ENCODE data around the gene F13A1. TPM values are rescaled to one million over a fixed set of nuclear protein-coding genes. Genes with fewer than 3 reads are reported as not detected.

Gene F13A1
- total RNA-seq, 3 donors from 2014 or later (not counting 1 experiment from before 2014, with no cell fraction given): 6.6 to 32.5 (median 16.1) TPM

DNA sequence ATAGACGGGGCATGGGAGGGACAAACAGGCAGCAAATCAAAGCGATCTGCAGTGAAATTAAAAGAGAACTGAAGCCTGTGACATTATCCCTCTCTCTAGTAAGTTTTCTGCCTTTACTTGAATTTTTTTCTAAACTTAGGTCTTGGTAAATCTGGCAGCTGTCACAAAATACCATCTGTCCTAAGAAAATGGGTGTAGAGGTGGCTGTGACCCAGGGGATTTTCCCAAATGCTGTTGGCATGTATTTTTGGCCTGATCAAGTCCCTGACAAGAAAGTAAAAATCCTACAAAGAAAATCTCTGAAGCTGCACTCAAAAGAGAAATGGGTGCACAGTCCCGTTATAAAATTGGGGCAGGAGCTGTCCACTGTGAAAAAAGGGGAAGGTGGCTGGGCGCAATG, 30.2 kb upstream of the F13A1 start:
- 89% methylated on average over 4 of the region's 4 CpGs for WGBS (ENCODE audit: insufficient coverage)
- H3K4me1 Mint-ChIP-seq: no peaks in the 10 kb centered on the region
- intact Hi-C loops (cut with micrococcal nuclease): no loop called here

DNA sequence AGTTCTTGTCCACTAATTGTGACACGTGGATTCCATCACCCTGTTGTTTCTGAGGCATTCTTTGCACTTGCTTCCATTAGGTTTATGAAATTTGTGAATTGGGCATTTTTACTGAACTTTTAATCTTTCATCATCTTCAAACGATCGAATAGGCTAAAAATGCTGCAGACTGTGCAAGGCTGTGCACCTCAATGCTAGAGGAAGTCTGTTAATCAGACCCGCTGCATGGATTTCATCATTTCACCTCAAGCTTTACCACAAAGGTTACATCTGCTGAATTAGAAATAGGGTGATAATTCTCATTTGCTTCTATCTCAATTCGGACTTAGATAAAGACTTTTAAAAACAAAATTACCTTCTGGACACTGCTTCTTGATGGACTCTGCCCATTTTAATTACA, 27.8 kb upstream of the F13A1 start:
- Histone ChIP-seq H3K27ac (ENCODE audit: low read length) (no peak overlapping the region), H3K9me3 (ENCODE audit: control insufficient read depth, insufficient read depth, low read length) (no peaks in the 10 kb centered on the region), H3K36me3 (ENCODE audit: control insufficient read depth, insufficient read depth, low read length) (no peaks in the 10 kb centered on the region), H3K4me1 (ENCODE audit: control insufficient read depth, insufficient read depth, low read length) (no peaks in the 10 kb centered on the region), H3K27me3 (ENCODE audit: control insufficient read depth, insufficient read depth, low read length) (peaks cover 2% of the 10 kb centered on the region), H3K4me3 (ENCODE audit: low read length) (no peak overlapping the region)
- intact Hi-C loops (cut with micrococcal nuclease): no loop called here
- Mint-ChIP-seq H3K9me3 (no peaks in the 10 kb centered on the region), H3K4me3 (no peak overlapping the region), H3K27ac (no peak overlapping the region), H3K27me3 (ENCODE audit: low read depth in 2 of 2) (peaks cover 18 to 29% of the 10 kb centered on the region in 2 donors), H3K4me1 (no peaks in the 10 kb centered on the region), H3K36me3 (no peaks in the 10 kb centered on the region)
- WGBS (ENCODE audit: insufficient coverage): 28% methylated on average over 3 of the region's 5 CpGs
- DNase-seq (no peak), ATAC-seq (no peak)
- TF ChIP-seq, protein P1, sequence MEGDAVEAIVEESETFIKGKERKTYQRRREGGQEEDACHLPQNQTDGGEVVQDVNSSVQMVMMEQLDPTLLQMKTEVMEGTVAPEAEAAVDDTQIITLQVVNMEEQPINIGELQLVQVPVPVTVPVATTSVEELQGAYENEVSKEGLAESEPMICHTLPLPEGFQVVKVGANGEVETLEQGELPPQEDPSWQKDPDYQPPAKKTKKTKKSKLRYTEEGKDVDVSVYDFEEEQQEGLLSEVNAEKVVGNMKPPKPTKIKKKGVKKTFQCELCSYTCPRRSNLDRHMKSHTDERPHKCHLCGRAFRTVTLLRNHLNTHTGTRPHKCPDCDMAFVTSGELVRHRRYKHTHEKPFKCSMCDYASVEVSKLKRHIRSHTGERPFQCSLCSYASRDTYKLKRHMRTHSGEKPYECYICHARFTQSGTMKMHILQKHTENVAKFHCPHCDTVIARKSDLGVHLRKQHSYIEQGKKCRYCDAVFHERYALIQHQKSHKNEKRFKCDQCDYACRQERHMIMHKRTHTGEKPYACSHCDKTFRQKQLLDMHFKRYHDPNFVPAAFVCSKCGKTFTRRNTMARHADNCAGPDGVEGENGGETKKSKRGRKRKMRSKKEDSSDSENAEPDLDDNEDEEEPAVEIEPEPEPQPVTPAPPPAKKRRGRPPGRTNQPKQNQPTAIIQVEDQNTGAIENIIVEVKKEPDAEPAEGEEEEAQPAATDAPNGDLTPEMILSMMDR (IDR thresholded peaks at IDR 0.05): no peak

More for the DNA sequence above, 30.2 kb upstream of the F13A1 start:
- Histone ChIP-seq H3K4me1 (ENCODE audit: control insufficient read depth, insufficient read depth, low read length) (no peaks in the 10 kb centered on the region), H3K9me3 (ENCODE audit: control insufficient read depth, insufficient read depth, low read length) (no peaks in the 10 kb centered on the region), H3K27ac (ENCODE audit: low read length) (no peak overlapping the region), H3K4me3 (ENCODE audit: low read length) (no peak overlapping the region), H3K36me3 (ENCODE audit: control insufficient read depth, insufficient read depth, low read length) (no peaks in the 10 kb centered on the region), H3K27me3 (ENCODE audit: control insufficient read depth, insufficient read depth, low read length) (peaks cover 2% of the 10 kb centered on the region)
- no peak overlapping the region for H3K27ac Mint-ChIP-seq
- H3K36me3 Mint-ChIP-seq: no peaks in the 10 kb centered on the region
- no peak for ATAC-seq
- DNase-seq: no peak
- no peak overlapping the region for H3K4me3 Mint-ChIP-seq
- H3K27me3 Mint-ChIP-seq (ENCODE audit: low read depth in 2 of 2): peaks cover 20 to 21% of the 10 kb centered on the region in 2 donors
- TF ChIP-seq, protein P1 (IDR thresholded peaks at IDR 0.05): no peak
- H3K9me3 Mint-ChIP-seq: no peaks in the 10 kb centered on the region

DNA sequence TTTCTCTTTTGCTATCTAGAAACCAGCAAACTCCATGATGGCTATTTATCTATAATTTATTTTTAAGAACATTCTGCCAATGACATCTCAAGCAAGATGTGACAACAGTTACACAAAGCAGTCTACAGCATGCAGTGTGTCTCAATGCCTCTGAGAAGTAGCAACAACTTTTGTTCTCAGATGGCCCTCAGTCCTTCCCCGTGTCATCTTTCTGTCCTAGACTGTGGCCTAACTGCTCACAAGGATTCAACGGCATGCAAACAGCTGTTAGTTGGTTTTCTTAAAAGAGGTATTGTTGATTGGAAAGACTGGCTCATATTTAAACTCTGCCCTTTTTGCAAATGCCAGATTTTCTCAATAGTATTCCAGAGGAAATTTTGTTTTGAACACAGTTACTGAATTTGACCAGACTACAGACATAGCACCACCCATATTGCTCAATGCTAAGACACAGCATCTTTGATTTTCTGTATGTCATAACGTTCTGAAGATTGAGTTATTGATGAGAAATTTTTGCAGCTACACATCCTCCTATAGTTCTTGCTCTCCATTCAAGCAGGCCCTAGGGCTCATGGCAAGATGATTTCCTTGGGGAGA, 26.1 kb upstream of the F13A1 start:
- Mint-ChIP-seq H3K27me3 (ENCODE audit: low read depth in 2 of 2) (peaks cover 19 to 46% of the 10 kb centered on the region in 2 donors), H3K4me3 (no peak overlapping the region), H3K9me3 (no peaks in the 10 kb centered on the region), H3K36me3 (no peaks in the 10 kb centered on the region), H3K27ac (no peak overlapping the region), H3K4me1 (no peaks in the 10 kb centered on the region)
- Histone ChIP-seq H3K4me3 (ENCODE audit: low read length) (no peak overlapping the region), H3K27me3 (ENCODE audit: control insufficient read depth, insufficient read depth, low read length) (peaks cover 2% of the 10 kb centered on the region), H3K9me3 (ENCODE audit: control insufficient read depth, insufficient read depth, low read length) (no peaks in the 10 kb centered on the region), H3K36me3 (ENCODE audit: control insufficient read depth, insufficient read depth, low read length) (no peaks in the 10 kb centered on the region), H3K4me1 (ENCODE audit: control insufficient read depth, insufficient read depth, low read length) (no peaks in the 10 kb centered on the region), H3K27ac (ENCODE audit: low read length) (no peak overlapping the region)
- ATAC-seq (no peak), DNase-seq (no peak)
- intact Hi-C loops (cut with micrococcal nuclease): no loop called here
- WGBS (ENCODE audit: insufficient coverage): 86% methylated on average over 2 of the region's 3 CpGs
- TF ChIP-seq, protein P1 (IDR thresholded peaks at IDR 0.05): no peak

DNA sequence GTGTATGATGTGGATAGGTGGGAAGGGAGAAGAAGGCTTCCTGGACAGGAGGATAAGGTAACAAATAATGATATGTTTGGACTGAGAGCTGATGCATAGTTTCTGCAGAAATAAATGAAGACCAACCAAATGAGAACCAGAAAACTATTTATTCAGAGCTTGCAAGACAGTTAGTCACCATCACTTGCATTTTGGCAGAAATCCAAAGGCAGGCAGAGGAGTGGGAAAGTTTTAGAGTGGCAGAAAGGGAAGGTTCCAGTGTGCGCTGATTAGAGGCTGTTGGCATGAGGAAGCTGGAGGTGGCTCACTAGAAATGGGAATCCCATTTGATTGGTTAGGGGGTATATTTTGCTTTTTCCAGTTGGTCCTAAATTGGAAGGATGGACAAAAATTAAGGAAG, 13.0 kb upstream of the F13A1 start:
- H3K9me3 Mint-ChIP-seq: no peaks in the 10 kb centered on the region
- H3K4me3 Mint-ChIP-seq: no peak overlapping the region
- no peaks in the 10 kb centered on the region for H3K9me3 ChIP-seq (ENCODE audit: control insufficient read depth, insufficient read depth, low read length)
- no peak for ATAC-seq
- no peaks in the 10 kb centered on the region for H3K27me3 ChIP-seq (ENCODE audit: control insufficient read depth, insufficient read depth, low read length)
- H3K4me1 Mint-ChIP-seq: no peaks in the 10 kb centered on the region
- intact Hi-C loops (cut with micrococcal nuclease): no loop called here
- TF ChIP-seq, protein P1 (IDR thresholded peaks at IDR 0.05): no peak
- no peak overlapping the region for H3K4me3 ChIP-seq (ENCODE audit: low read length)
- H3K27ac ChIP-seq (ENCODE audit: low read length): no peak overlapping the region
- no peaks in the 10 kb centered on the region for H3K36me3 ChIP-seq (ENCODE audit: control insufficient read depth, insufficient read depth, low read length)
- WGBS (ENCODE audit: insufficient coverage): 97% methylated on average over 1 of the region's 1 CpG
- H3K4me1 ChIP-seq (ENCODE audit: control insufficient read depth, insufficient read depth, low read length): peaks cover 5% of the 10 kb centered on the region
- H3K36me3 Mint-ChIP-seq: no peaks in the 10 kb centered on the region
- H3K27ac Mint-ChIP-seq: no peak overlapping the region
- peaks cover 5 to 10% of the 10 kb centered on the region in 2 donors for H3K27me3 Mint-ChIP-seq (ENCODE audit: low read depth in 2 of 2)
- no peak for DNase-seq
